Liver (tissue), 9 donors: ENCODE results near the gene NOVA2. TPM values are rescaled to one million over a fixed set of nuclear protein-coding genes. Genes with fewer than 3 reads are reported as not detected.
"Not testable (repeated sequence)": the region's sequence is repeated elsewhere in the genome, so short reads cannot be mapped to it uniquely, and the experiment has no call there.

Experiments
- DNase-seq: peaks from one replicate; pipeline ENCODE4 v3.0.0-alpha.2; 2017; ENCODE audit warnings: low spot score
- H3K27ac ChIP-seq, 2 donors: one replicate each; pipeline ENCODE4 v1.7.0; 2013; ENCODE audit warnings: inconsistent platforms in 2 of 2, low read length in 2 of 2, control low read depth in 1 of 2, low read depth in 1 of 2, mild to moderate bottlenecking in 1 of 2
- H3K27me3 ChIP-seq, 4 donors: one replicate each; pipeline versions ENCODE4 v1.6.1 to v1.7.0; 2013; ENCODE audit warnings: low read length in 3 of 4, inconsistent platforms in 1 of 4, mild to moderate bottlenecking in 1 of 4, moderate library complexity in 1 of 4; ENCODE audit not compliant: control insufficient read depth in 4 of 4, insufficient read depth in 4 of 4
- H3K36me3 ChIP-seq, 4 donors: one replicate each; pipeline versions ENCODE4 v1.6.1 to v1.7.0; 2013; ENCODE audit warnings: low read length in 3 of 4, mild to moderate bottlenecking in 3 of 4, low read depth in 1 of 4, moderate library complexity in 1 of 4; ENCODE audit not compliant: control insufficient read depth in 4 of 4, insufficient read depth in 3 of 4
- H3K4me1 ChIP-seq, 4 donors: one replicate each; pipeline versions ENCODE4 v1.6.1 to v1.7.0; 2013; ENCODE audit warnings: low read length in 3 of 4, mild to moderate bottlenecking in 3 of 4, moderate library complexity in 1 of 4; ENCODE audit not compliant: control insufficient read depth in 4 of 4, insufficient read depth in 4 of 4
- H3K4me3 ChIP-seq, 3 donors: one replicate each; pipeline versions ENCODE4 v1.6.1 to v1.7.0; 2013; ENCODE audit warnings: low read length in 3 of 3, control low read depth in 1 of 3, low read depth in 1 of 3, mild to moderate bottlenecking in 1 of 3
- H3K9ac ChIP-seq, 2 donors: one replicate each; pipeline ENCODE4 v1.7.0; 2013; ENCODE audit warnings: low read length in 2 of 2, mild to moderate bottlenecking in 2 of 2, moderate library complexity in 2 of 2, control low read depth in 1 of 2, low read depth in 1 of 2
- H3K9me3 ChIP-seq, 4 donors: one replicate each; pipeline versions ENCODE4 v1.6.1 to v1.7.0; 2013; ENCODE audit warnings: low read length in 3 of 4; ENCODE audit not compliant: control insufficient read depth in 4 of 4
- ATF3 ChIP-seq: IDR thresholded peaks from 2 replicates; pipeline ENCODE4 v1.6.1; 2016; ENCODE audit warnings: antibody characterized with exemption
- CTCF ChIP-seq: fragments of 150-350 bp; IDR thresholded peaks from 2 replicates; pipeline ENCODE4 v1.5.1; 2017; ENCODE audit warnings: improper control_type of control experiment, low read depth, low read length; ENCODE audit not compliant: missing input control
- EGR1 ChIP-seq, 2 donors: IDR thresholded peaks; 2 replicates each; pipeline ENCODE4 v1.6.1; 2016 to 2018; ENCODE audit warnings: antibody characterized with exemption in 2 of 2, low read depth in 2 of 2
- FOXA1 ChIP-seq: IDR thresholded peaks from 2 replicates; pipeline ENCODE4 v1.6.1; 2016; ENCODE audit warnings: antibody characterized with exemption
- GABPA ChIP-seq, 2 donors: IDR thresholded peaks in 1 of 2; conservative IDR thresholded peaks in 1 of 2; 2 replicates each; pipeline ENCODE4 v1.6.1; 2016; ENCODE audit warnings: antibody characterized with exemption in 2 of 2, mild to moderate bottlenecking in 1 of 2, moderate library complexity in 1 of 2
- HNF4G ChIP-seq: IDR thresholded peaks from 2 replicates; pipeline ENCODE4 v1.6.1; 2016; ENCODE audit warnings: antibody characterized with exemption
- JUND ChIP-seq, 2 donors: IDR thresholded peaks; 2 replicates each; pipeline ENCODE4 v1.6.1; 2016; ENCODE audit warnings: antibody characterized with exemption in 2 of 2
- MAX ChIP-seq: IDR thresholded peaks from 2 replicates; pipeline ENCODE4 v1.6.1; 2016; ENCODE audit warnings: antibody characterized with exemption
- YY1 ChIP-seq: IDR thresholded peaks from 2 replicates; pipeline ENCODE4 v1.6.1; 2016; ENCODE audit warnings: antibody characterized with exemption, mild to moderate bottlenecking
- ZBTB33 ChIP-seq: IDR thresholded peaks from 2 replicates; pipeline ENCODE4 v1.6.1; 2016; ENCODE audit warnings: antibody characterized with exemption
- WGBS: extraction: QIAGEN DNeasy Blood & Tissue Kit; methylation state at CpG from one replicate; pipeline ENCODE4 v1.1.7; 2013; 5-methylcytosine and 5-hydroxymethylcytosine counted together
- polyA plus RNA-seq, 2 donors: library from polyadenylated mRNA; stranded (reverse) in 1 of 2; unstranded in 1 of 2; fragments of 200-250 nt in 1 of 2; fragments of >200 nt in 1 of 2; fragmentation: Nextera tagmentation in 1 of 2; extraction: Ambion mirVana in 1 of 2; gene quantifications; one replicate each; pipeline versions ENCODE4 v1.2.1 to v1.2.3, GENCODE V29; 2013 to 2015
- total RNA-seq, 2 donors: library from RNA; depleted of rRNA; stranded (reverse); fragments of >200 nt; gene quantifications; one replicate each; pipeline ENCODE4 v1.2.3, GENCODE V29; 2014
- TF ChIP-seq, protein P1 (sequence below): IDR thresholded peaks from 2 replicates; pipeline ENCODE4 v1.6.1; 2016; ENCODE audit warnings: antibody characterized with exemption, mild to moderate bottlenecking
- donor health status: healthy.
- donor health status: healthy.
- donor health status: healthy.
- donor health status: healthy.
- donor health status: healthy.

NOVA2 gene
- total and polyA plus RNA-seq, 4 donors = 0.31 to 1.6 (median 0.42) TPM

DNA sequence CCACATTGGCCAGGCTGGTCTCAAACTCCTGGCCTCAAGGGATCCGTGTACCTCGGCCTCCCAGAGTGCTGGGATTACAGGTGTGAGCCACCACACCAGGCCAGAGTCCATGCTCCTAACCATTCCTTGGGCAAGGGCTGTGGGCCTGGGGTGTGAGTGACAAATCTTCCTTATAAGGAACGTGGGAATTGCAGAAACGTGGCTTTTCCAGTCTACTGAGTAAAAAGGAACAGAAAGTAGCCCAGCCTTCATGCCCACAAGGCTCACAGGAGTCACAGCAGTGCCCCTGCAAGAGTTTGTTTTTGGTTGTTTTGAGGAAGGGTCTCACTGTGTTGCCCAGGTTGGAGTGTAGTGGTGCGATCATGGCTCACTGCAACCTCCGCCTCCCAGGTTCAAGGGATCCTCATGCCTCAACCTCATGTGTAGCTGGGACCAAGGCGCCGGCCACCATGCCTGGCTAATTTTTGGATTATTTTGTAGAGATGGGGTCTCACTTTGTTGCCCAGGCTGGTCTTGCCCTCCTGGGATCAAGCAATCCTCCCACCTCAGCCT, 76.3 kb downstream of the NOVA2 start:
- Histone ChIP-seq H3K36me3 (peaks cover 3 to 10% (median 4%) of the 10 kb centered on the region in 4 donors), H3K9me3 (no peaks in the 10 kb centered on the region), H3K9ac (no peak overlapping the region), H3K27me3 (no peaks in the 10 kb centered on the region), H3K27ac (no peak overlapping the region), H3K4me1 (peaks cover 8 to 22% (median 10%) of the 10 kb centered on the region in 4 donors), H3K4me3 (no peak overlapping the region)
- DNase-seq = no peak
- WGBS = 95% methylated on average over 8 of the region's 8 CpGs
- TF ChIP-seq JUND (IDR thresholded peaks at IDR 0.05) (no peak), FOXA1 (no peak), MAX (no peak), GABPA (IDR thresholded peaks at IDR 0.05 in 1 of 2, conservative IDR thresholded peaks at IDR 0.05 in 1 of 2) (no peak), CTCF (no peak), EGR1 (IDR thresholded peaks at IDR 0.05; ENCODE audit: low read depth in 2 of 2) (no peak), ZBTB33 (no peak), HNF4G (no peak), ATF3 (no peak), YY1 (no peak)
- TF ChIP-seq, protein P1, sequence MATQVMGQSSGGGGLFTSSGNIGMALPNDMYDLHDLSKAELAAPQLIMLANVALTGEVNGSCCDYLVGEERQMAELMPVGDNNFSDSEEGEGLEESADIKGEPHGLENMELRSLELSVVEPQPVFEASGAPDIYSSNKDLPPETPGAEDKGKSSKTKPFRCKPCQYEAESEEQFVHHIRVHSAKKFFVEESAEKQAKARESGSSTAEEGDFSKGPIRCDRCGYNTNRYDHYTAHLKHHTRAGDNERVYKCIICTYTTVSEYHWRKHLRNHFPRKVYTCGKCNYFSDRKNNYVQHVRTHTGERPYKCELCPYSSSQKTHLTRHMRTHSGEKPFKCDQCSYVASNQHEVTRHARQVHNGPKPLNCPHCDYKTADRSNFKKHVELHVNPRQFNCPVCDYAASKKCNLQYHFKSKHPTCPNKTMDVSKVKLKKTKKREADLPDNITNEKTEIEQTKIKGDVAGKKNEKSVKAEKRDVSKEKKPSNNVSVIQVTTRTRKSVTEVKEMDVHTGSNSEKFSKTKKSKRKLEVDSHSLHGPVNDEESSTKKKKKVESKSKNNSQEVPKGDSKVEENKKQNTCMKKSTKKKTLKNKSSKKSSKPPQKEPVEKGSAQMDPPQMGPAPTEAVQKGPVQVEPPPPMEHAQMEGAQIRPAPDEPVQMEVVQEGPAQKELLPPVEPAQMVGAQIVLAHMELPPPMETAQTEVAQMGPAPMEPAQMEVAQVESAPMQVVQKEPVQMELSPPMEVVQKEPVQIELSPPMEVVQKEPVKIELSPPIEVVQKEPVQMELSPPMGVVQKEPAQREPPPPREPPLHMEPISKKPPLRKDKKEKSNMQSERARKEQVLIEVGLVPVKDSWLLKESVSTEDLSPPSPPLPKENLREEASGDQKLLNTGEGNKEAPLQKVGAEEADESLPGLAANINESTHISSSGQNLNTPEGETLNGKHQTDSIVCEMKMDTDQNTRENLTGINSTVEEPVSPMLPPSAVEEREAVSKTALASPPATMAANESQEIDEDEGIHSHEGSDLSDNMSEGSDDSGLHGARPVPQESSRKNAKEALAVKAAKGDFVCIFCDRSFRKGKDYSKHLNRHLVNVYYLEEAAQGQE = no peak

GRCh38 chr19:45895983-45896599, 77.6 kb downstream of the NOVA2 start:
- not testable (repeated sequence) for H3K27ac ChIP-seq, H3K9ac ChIP-seq, DNase-seq, H3K36me3 ChIP-seq, H3K27me3 ChIP-seq, H3K4me3 ChIP-seq, H3K9me3 ChIP-seq
- peaks cover 4 to 11% (median 6%) of the 10 kb centered on the region in 4 donors for H3K4me1 ChIP-seq
- WGBS = 95% methylated on average over 12 of the region's 12 CpGs
